KG1 (cell line): ENCODE measurements around the gene SOD2.
"Not testable (repeated sequence)": the region's sequence is repeated elsewhere in the genome, so short reads cannot be mapped to it uniquely, and the experiment has no call there.

Experiments used
- DNase-seq: peaks from one replicate; lab custom pipeline; 2025; lab: John Stamatoyannopoulos, UW

Gene SOD2

DNA sequence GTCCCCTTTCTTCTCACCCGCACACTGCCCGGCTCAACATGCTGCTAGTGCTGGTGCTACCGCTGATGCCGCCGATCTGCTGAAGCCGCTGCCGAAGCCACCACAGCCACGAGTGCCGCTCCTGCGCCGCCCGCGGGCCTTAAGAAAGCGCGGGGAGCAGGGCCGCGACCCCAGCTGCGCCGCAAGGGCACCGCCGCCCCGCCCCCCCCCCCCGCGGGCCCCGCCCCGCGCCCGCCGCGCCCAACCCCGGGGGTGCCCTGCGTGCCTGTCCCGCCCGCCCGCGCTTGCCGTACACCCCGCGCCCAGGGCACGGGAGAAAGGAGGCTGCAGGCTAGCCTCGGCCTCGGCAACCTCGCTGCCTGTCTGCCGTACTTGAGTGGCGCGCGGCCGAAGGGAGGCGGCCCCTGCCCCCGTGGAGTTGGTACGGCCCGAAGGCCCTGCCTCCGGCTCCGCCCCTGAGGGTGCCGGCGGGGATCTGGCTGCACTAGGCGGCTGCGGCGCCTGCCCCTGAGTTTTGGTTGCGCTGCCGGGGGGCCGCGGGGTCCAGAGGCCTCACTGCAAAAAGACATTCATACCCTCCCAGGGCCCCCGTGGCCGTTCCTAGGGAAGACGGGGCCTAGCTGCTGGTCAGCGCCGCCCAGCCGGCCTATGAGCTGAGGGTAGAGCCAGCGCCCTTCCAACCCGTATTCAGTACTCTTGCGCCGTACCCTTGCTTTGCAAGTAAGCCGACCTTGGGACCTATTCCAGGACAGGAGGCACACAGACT lies at the start of gene SOD2:
Gene SOD2 (minus strand): TSS at position 114 of the 766 bp plus-strand sequence. CDS start 74 bp downstream, at position 40.
- peak; percentile 59 for DNase-seq

DNA sequence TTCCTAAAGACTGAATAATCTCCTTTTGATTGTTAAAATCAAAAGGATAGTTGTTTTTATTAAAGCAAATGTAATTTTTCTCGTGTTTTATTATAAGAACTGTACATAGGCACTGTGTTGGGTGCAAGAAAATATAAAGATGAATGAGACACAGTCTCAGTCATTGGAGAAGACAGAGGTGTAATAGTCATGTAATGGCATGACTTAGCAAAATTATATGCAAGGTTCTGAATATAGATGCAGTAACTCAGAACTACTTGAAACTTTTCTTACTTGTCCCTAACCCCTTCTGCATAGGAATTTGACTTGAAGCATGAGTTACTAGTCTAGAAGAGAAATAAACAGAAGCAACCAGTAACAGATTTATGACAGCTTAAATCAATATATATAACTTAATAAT lies 49.1 kb upstream of the SOD2 start:
- no peak for DNase-seq

DNA sequence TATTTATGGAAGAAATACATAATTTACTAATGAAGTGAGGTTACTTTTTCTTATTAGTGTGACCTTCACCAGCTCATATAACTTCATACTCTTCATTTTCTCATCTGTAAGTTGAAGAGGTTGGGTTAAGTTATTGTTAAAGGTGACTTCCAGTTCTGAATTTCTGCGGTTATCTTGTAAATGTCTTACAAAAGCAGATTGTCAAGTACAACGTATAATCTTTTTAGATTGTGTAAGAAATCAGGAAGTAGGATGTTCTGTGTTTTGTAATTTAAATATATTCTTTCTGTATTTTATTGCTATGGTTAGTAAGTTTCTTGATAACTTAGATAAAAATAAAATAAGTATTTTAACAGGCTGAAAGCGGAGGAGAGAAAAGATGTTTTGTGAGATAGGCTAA lies 46.3 kb upstream of the SOD2 start:
- no peak for DNase-seq

DNA sequence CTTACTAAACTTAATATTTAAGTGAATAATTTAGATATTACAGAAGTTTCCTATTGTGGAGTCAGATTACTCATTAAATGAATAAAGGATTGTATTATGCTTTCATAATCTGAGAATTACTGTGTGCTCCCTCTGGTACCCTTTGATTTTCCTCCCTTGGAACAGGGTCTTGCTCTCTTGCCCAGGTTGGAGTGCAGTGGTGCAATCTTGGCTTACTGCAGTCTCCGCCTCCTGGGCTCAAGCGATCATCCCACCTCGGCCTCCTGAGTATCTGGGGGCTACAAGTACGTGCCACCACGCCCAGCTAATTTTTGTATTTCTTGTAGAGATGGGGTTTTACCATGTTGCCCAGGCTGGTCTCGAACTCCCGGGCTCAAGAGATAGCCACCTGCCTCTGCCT lies 43.9 kb upstream of the SOD2 start:
- no peak for DNase-seq

DNA sequence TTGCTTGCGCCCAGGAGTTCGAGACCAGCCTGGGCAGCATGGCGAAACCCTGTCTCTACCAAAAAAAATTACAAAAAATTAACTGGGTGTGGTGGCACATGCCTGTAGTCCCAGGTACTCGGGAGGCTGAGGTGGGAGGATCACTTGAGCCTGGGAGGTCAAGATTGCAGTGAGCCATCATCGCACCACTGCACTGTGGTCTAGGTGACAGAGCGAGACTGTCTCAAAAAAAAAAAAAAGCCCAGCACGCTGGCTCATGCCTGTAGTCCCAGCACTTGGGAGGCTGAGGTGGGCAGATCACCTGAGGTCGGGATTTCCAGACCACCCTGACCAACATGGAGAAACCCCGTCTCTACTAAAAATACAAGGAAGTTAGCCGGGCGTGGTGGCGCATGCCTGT lies 40.4 kb upstream of the SOD2 start:
- DNase-seq, result not testable (repeated sequence)

DNA sequence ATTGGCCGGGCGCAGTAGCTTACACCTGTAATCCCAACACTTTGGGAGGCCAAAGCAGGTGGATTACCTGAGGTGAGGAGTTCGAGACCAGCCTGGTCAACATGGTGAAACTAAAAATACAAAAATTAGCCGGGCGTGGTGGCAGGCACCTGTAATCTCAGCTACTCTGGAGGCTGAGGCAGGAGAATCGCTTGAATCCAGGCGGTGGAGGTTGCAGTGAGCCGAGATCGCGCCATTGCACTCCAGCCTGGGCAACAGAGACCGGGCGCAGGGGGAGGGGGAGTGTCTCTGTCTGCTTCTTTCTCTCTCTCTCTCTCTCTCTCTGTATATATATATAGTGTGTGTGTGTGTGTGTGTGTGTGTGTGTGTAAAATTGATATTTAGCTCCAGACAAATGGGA lies 39.5 kb upstream of the SOD2 start:
- not testable (repeated sequence) for DNase-seq

DNA sequence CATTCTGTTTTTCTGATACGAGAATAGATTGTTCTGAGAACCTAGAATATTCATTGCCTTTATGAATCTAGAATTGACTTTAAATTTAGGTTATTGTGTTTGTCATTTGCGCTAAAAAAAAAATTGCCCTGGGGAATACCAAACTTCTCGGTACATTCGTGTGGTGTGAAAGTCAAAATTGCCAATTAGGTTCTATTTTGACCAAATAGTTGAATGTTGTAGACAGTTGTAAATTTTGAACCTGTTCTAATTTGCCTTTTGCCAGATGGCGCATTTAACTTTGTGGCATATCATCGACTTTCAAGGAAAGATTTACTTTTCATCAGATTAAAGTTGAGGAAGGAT lies 37.3 kb upstream of the SOD2 start:
- no peak for DNase-seq

DNA sequence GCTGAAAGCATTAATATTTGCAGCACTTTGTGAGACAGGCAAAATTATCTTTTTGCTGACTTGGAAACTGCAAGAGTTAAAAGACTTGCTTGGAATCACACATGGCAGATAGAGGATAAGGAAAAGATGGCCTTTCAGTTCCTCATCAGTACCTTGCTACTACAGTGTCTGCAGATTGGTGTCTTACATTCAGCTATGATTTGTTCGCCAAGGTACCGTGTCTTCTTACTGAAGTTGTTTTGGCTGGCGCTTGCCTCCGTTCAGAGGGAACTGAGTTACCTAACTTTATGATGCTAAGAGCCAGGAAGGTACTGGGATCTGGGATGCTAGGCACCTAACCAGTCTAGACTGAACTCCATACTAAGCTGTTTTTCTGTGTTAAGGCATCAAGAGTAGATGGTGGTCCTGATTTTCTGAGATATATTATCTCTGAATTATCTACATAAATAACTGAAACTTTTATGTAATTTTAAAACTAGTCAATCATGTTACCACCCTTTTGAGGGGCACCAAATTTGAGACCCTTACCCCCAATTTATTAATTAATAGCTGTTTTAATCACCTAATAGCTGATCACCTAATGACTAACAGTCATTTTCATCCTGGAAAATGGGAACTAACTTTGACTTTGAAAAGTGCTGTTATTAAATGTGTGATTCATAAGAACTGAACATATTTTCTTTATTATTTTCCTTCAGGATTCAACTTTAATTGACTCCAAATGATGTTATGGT lies 36.7 kb upstream of the SOD2 start:
- no peak for DNase-seq

DNA sequence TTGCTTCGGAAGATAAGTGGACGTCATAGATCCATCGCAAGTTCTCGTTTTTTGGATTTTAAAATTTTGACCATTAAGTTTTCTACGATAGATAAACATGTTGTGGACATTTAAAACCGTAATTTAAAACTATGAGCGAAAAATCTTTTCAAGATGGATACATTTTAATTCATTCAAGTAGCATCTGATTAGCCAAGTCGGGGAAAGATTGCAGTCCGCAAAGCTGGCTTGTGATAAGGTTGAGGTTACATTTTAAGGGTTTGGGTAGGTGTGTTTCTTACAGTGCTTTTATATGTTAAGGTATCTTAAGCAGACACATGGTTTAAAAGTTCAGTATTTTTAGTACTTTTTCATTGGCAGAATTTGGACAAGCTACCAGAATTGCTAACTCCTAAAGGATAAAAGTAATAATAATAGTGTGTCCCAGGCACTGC lies 35.5 kb upstream of the SOD2 start:
- DNase-seq, result no peak

DNA sequence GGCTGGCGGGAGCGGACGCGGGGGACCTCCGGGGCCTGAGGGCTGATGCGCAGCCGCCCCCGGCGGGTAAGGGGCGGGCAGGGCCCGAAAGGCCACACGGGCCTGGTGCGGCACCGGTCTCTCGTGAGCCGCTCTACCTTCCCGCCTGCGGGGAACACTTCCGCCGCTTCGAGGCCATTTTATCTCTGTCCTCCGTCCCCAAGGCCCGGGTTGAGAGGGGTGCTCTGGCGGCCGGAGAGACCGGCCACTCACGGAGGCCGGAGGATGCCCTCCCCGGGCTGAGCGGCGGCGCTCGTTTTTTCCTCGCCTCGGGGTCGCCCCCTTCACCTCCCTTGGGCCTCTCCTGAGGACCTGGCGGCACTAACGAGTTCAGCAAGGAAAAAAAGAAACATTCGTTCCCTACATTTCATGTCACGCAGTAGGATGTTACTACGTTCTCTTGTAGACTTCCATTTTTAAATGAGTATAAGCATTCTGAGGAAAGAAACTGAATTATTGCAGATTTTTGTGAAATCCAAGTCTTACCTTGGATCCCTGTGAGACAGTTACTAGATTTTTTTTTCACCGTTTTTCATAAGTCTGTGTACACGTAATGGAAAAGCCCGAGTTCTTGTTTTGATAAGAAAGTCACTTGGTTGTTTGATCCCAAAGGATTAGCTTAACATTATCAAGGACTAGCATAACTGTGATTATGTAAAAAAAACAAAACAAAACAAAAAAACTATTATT lies 34.8 kb upstream of the SOD2 start:
- DNase-seq, result peak; percentile 37

DNA sequence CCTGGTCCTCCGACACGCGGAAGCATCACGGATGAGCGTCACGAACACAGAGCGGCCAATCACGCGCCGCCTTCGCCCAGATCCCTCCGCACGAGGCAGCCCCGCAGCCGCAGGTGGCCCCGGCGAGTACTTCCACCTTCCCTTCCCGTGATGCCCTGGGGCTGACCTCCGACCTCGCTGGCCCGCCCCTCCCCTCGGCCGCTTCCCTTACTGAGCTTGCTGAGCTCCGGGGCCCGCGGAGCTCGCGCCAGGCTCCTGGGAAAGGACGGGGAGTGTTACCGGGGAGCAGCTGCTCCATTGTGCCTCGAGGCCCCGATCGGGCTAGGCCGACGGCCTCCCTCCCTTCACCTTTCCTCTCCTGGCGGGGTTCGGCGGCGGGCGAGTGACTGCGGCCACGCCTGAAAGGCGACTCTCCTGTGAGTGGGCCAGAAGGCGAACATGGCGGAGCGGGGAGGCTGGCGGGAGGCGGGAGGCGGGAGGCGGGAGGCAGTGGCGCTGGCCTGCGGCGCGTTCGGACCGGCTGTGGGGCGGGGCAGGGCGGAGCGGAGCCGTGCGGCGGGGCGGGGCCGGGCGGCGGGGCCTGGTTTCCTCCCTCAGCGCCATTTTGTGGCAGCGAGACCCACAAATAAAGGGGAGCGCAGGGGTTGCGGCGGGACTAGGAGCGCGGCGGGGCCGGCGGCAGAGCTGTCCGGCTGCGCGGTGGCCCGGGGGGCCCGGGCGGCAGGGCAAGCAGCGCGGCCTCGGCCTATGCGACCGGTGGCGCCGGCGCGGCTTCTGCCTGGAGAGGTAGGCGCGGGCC lies 34.1 kb upstream of the SOD2 start, which contains the start of gene WTAP:
Gene WTAP (plus strand): TSS at position 589 of the 799 bp plus-strand sequence. CDS start 8,760 bp downstream, outside the sequence.
- peak; percentile 81 for DNase-seq

DNA sequence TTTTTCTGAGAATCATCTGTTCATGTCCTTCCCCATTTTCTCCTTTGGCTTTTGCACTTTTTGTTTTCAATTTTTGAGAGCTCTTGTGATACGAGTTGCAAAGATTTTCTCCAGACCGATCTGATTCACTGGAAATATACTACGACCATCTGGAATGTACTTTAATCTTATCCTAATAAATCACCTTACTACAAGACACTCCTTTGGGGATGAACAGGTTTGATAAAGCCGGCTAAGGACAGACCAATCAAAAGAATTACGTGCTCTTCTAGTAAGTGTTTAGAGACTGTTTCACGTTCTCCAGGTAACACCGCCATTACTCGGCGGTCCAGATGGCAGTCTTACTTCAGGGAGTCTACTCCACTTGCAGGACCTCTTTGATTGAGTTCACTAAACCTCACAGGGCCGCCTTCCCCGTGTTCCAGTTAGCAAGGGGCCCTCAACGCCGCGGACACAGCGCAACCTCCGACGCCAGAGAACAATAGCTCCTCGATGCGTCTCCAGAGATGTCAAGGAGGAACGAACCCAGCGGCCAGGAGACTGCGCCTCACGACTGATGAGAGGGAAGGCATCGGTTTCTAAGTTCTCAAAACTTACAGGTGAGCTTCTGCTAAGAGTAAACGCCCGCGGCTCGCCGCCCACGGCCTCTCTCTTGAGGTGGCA lies 33.3 kb upstream of the SOD2 start:
- peak; percentile 79 for DNase-seq

DNA sequence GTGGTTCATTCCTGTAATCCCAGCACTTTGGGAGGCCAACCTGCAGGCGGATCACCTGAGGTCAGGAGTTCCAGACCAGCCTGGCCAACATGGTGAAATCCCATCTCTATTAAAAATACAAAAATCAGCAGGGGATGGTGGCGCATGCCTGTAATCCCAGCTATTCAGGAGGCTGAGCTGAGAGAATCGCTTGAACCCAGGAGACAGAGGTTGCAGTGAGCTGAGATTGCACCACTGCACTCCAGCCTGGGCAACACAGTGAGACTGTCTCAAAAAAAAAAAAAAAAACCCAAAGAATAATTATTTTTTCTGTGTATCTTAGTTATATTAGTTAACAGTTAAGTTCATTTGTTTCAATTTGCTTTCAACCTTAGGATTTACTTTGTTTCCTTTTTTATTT lies 32.2 kb upstream of the SOD2 start:
- DNase-seq, result not testable (repeated sequence)

DNA sequence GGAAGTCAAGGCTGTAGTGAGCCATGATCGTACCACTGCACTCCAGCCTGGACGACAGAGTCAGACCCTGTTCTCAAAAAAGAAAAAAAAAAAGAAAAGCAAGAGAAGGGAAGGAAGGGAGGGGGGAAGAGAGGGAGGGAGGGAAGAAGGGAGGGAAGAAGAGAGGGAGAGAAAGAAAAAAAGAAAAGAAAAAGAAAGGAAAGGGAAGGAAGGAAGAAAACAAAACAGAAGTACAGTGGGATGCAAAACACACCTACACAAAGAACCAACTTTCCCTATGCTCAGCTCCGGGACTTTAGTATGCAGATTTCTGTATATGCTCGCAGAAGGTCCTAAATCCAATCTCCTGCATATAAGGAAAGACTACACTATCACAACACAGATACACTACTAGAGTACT lies 31.7 kb upstream of the SOD2 start:
- DNase-seq, result no peak

DNA sequence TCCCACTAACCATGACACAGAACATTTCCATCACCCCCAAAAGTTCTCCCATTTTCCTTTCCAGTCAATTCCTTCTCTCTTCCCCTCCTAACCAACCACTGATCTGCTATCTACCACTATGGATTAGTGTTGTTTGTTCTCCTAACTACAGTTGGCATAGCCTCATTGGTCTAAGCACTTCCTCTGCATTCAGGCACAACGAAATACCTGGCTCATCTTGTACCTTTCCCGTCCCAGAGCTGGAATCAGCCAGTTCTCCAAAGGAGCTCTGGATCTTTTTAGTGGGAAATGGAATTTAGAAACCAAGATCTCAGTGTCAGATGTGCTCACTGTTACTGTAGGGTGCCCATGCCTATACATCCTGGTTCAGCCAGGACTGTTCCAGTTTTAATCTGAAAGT lies 30.2 kb upstream of the SOD2 start:
- no peak for DNase-seq

DNA sequence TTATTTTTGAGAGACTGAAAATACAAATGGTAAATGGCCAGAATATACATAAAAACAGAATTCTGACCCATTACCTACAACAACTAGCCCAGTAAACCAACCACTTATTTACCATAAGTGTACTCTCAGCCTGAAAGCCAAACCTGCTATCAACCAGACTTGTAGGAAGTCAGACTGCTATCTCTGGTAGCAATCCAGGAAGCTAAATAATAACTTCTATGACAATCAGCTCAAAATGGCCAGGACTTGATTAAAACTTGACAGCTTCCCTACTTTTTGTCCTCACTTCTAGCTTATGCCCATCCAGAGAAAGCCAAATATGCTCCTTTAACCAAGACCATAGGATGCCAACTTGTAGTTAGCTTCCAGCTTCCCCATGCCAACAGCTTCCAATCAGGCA lies 29.6 kb upstream of the SOD2 start:
- DNase-seq, result no peak

DNA sequence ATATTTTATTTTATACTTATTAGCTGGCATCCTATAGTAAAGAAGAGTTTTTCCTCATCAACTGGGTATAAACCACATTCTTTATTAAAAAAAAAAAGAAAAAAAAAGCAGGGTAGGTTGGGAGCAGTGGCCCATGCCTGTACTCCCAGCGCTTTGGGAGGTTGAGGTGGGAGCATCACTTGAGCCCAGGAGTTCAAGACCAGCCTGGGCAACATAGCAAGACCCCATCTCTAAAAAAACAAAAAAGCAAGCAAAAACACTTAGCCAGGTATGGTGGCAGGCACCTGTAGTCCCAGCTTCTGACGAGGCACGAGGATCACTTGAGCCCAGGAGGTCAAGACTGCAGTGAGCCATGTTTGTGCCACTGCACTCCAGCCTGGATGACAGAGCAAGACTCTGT lies 28.9 kb upstream of the SOD2 start:
- not testable (repeated sequence) for DNase-seq

DNA sequence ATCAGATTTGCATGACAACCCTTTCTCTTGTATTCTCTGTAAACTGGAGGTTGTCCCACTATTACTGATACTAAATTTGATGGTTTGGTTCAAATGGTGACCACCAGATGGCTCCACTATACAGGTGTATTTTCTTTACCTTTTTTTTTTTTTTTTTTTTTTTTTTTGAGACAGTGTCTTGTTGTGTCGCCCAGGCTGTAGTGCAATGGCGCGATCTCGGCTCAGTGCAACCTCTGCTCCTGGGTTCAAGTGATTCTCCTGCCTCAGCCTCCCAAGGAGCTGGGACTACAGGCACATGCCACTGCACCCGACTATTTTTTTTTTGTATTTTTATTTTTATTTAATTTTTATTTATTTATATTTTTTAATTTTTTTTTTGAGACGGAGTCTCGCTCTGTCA lies 27.7 kb upstream of the SOD2 start:
- no peak for DNase-seq

DNA sequence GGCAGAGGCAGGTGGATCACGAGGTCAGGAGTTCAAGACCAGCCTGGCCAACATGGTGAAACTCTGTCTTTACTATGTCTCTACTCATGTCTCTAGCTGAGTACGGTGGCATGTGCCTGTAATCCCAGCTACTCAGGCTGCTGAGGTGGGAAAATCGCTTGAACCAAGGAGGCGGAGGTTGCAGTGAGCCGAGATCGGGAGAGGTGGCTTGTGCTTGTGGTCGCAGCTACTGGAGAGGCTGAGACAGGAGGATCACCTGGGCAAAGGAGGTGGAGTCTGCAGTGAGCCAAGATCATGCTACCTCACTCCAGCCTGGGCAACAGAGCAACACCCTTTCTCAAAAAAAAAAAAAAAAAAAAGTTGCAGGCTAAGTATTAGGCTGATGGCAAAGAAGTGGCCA lies 26.2 kb upstream of the SOD2 start:
- DNase-seq, result no peak

DNA sequence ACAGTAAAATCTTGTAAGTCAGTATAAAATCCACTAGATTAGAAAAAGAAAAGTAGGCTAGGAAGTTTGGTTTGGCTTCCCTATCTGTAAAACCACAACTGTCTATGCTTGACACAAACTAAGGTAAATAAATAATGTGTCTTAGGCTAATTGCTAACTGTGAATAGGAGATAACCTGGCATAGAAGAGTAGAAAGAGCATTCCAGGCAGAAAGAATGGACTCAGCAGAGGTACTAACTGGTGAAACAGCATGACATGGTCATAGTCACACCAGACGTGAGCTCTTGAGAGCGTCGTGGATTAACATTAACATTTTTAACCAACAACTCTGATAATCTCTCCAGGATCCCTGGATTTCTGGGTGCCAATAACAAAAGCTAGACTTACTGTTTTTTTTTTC lies 25.6 kb upstream of the SOD2 start:
- DNase-seq, result no peak
